ENCODE data around the gene CARS1. TPM values are rescaled to one million over a fixed set of nuclear protein-coding genes. Genes with fewer than 3 reads are reported as not detected.

The CARS1 gene
- total RNA-seq, 1 donor from 2014 or later: 69.4 TPM

DNA sequence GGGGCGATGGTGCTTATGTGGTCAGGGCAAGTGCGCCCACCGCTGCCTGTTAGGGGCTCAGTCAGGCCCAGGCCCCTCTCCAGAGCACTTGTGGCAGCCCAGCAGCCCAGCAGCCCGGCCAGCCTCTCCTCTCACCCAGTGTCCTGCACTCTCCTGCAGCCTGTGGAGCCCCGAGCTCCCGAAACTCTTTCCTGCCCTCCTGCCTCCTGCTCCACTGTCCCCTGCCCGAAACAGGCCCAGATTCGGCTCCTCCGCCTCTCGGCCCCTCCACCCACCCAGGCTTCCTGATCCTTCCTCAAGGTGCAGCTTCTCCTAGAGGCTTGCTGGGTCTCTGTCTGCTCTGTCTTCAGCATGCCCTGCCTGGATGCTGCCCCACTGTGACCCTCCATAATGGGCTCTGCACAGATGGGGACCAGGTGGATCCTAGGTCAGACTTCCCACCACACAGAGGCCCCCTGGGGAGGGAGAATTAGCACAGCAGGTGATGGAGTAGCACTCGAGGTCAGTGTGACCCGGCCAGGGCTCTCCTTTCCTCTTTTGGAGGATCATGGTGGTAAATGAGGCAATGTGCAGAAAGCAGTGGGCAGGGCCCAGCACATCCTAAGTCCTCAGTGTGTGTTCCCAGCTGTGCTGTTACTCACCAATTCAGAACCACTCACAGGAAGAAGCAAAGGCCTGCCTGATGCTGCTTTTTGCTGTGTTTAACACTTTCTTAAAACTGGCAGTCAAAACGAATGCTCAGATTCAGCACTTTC lies 46.5 kb downstream of the CARS1 start:
- DNase-seq (ENCODE audit: low spot score): no peak

DNA sequence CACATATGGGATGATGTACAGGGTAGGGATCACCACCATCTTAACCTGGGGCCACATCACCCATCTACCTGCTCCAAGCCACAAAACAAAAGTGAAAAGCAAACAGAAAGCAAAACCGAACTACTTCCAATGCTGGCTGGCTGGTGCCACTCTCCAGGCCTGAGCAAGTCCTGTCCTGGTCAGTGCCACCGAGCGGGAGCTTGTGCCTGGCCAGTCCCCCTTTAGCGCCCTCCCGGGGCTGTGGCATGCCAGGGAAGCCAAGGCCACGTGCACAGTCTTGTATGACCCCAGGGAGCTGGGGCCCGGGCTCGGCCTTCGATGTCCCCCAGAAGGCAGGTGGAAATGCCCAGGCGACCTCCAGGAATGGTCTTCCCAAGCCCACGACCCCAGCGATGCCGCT lies 47.2 kb downstream of the CARS1 start:
- no peak for DNase-seq (ENCODE audit: low spot score)

DNA sequence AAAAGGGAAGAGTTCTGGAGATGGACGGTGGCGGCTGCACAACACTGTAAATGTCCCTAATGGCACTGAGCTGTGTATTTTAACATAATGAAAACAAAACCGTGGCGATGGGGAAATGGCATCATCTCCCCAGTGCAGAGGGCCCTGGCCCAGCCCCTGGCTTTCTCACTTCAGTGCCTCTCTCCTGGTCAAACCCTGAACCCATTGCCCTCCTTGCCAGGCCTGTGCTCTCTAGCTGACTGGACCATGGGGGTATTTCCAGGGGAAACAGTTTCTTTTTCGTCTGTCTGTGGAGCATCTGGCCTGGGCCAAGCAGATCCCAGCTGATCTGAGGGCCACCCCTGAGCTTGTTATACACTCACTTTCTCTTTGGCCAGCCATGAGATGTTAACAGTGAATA lies 47.7 kb downstream of the CARS1 start:
- DNase-seq (ENCODE audit: low spot score): no peak

DNA sequence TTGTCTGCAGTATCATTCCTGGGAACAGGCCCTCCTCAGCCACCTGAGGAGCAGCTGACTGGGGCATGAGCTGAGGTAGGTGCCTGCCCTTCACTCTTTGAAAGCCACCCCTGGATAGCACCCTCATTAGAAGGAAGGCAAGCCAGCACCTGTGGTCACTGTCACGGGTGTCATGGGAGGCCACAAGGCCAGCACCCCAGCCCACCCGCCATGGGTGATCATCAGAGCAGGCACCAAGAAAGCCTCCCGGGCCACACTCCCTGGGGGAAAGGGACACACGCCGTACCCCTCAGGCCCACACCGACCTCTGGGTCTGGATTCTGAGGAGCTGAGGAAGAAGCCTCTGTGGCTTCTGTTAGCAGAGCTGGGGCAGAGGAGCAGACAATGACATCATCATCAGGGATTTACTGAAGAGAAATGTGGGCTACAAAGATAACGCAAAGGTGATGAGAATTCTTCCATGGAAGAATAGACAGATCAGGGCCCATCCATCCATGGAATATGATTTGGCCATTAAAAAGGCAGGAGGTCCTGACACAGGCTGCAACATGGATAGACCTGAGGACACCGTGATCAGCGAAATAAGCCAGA lies 48.4 kb downstream of the CARS1 start:
- no peak for DNase-seq (ENCODE audit: low spot score)

DNA sequence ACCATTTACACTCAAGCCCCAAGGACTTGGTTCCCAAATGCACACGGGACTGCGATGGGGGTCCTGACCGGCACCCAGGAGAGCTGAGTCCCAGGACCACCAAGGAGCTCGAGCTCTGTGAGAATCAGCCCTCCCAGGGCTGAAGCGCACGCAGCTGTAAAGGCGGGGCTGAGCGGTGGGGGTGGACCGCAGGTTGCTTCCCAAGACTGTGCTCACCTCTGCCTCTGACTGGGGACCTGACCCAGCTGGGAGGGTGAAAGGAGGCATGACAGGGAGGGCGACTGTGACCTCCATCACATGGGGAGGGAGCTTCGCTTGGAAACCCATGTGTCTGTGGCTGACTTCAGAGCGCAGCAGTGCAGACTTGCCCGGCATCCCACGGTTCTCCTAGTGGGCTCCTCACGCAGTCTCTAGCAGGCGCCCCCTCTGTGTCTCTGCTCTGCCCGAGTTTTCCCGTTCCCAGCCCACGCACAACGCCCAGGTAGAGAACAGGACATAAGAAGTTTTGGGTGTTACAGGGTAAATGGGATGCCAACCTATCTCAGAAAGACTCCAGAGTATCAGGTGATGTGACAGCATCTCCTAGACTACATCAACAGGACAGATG lies 49.7 kb downstream of the CARS1 start:
- DNase-seq (ENCODE audit: low spot score): no peak

DNA sequence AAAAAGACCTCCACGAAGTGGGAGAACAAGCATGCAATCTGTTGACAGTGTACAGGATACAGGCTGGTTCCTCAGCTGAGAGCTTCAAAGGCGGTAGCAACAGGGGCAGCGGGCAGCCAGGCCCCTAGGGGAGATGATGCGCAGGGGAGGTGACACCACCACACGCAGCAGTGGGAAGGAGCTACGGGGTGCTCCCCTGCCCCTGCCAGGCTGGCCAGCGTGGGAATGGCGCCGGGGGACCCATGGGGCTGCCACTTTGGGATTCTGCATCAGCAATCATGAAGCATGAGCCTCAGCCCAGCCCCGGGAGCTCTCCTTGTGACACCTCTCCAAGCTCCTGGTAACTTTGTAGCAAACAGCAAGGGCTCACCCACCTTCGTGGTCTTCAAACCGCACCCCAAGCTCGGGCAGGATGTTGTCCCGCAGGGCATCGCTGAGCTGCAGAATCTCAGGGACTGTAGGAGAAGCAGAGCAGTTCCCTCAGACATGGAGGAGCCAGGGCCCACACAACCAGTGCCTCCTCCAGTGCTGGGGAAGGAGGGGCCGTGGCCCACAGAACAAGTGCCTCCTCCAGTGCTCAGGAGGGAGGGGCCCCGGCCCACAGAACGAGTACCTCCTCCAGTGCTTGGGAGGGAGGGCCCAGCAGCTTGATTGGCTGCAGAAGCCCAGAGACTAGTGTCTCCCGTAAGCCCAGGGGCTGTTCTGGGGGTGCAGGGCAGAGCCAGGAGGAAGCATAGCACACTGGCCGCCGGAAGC lies 50.5 kb downstream of the CARS1 start:
- DNase-seq (ENCODE audit: low spot score): no peak

DNA sequence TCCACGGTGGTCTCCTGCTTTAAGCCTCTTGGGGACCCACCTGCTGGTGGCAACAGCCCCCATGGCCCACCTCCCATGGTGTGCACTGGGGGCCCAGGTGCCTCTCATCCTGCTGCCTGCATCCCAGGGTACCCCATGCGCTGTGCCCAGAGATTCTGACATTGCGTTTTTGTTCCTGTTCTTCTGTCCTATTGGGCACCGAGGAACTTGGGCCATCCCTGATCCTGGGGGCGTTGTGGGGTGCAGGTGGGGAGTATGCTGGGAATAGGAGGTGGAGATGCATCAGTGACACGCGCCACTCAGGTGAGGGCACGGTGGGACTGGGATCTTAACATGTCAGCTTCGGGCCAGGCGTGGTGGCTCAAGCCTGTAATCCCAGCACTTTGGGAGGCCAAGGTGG lies 52.7 kb downstream of the CARS1 start:
- no peak for DNase-seq (ENCODE audit: low spot score)

DNA sequence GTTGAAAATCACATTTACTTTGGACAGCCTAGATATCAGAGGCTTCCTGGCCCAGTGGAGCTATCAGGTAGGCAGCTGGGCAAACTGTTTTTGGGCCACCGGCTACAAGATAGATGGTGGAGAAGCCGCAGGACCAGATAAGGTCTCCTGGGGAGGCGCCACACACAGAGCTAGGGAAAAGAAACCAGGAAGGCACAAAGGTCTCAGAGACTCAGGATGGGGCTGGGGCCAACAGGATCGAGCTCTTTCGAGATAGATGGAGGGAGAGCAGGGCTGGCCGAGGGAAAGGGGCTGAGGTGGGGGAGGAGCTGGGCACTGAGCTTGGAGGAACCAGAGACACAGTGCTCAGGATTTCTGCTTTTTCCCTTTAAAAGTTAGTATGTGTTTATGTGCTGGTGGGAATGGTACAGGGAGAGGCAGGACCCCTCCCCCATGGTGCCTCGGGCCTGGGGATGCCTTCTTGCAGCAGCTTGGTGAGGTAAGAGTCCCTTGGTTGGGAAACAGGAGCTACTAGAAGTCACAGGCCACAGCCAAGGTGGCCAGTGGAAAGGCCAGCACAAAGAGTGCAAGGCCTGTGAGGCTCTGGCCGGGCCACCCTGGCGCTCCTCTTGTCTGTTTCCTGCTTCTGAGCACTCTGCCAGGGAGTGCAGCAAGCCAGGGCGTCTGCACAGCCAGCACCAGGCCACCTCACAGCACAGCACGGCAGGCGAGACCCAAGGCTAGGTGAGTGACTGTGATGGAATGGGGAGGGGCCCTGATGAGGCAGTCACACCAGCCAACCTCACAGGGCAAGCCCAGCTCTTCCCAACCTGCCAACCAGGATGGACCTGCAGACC lies 53.6 kb downstream of the CARS1 start:
- no peak for DNase-seq (ENCODE audit: low spot score)

DNA sequence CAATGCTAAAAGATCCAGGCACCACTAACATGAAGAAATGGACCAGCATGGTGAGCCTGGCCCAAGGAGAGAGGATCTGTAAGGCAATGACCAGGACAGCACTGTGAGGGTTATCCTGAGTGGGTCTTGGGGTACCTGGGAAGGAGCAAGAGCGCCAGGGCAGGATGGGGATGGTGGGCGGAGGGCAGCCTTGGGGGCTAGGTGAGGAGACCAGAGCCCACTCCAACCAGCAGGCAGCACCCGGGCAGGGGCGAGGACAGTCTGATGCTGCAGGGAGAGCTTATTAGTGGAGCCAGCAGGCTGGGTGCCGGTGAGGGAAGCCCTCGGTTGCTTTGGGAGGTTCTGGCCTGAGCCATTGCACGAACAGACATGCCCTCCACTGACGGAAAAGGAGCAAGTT lies 54.4 kb downstream of the CARS1 start:
- peak; percentile 65 for DNase-seq (ENCODE audit: low spot score)

DNA sequence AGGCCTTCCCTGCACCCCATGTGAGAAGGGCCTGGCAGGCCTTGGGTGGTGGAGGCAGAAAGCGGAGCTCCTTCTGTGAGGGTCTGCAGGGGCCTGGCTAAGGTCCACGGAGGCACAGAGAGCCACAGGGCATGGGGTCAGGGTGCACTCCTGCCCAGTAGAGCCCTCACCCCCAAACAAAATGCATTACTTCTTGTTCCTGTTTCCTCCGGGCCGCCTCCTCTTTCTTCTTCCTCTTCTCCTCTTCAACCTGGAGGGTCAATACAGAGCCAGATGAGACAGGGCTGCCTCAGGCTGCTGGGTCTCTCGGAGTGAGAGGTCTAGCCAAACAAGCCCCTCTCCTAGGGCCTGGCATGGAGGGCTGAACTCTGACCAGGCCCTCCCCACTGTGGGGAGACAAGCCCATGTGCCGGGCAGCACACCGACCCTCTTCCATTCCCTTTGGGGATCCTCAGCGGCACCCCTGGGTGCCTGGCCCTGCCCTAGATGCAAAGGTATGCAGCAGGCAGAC lies 54.8 kb downstream of the CARS1 start:
- DNase-seq (ENCODE audit: low spot score): peak; percentile 71

DNA sequence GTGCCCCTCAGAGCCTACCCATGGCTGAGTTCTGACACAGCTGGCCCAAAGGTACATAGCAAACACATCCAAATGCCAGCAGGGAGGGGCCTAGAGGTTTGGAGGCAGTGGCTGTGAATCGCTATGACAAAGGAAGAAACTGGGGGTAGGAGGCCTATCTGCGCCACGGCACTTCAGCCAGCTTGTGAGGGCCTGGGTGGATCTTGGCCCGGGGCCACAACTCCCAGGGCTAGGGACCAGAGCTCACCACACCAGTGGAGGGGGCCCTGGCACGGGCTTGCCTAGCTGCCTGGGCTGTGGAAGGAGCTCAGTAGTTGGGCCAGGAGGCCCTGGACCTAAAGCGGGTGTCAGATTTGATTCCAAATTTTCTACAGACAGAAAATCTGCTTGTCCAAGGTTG lies 55.7 kb downstream of the CARS1 start:
- peak; percentile 73 for DNase-seq (ENCODE audit: low spot score)

DNA sequence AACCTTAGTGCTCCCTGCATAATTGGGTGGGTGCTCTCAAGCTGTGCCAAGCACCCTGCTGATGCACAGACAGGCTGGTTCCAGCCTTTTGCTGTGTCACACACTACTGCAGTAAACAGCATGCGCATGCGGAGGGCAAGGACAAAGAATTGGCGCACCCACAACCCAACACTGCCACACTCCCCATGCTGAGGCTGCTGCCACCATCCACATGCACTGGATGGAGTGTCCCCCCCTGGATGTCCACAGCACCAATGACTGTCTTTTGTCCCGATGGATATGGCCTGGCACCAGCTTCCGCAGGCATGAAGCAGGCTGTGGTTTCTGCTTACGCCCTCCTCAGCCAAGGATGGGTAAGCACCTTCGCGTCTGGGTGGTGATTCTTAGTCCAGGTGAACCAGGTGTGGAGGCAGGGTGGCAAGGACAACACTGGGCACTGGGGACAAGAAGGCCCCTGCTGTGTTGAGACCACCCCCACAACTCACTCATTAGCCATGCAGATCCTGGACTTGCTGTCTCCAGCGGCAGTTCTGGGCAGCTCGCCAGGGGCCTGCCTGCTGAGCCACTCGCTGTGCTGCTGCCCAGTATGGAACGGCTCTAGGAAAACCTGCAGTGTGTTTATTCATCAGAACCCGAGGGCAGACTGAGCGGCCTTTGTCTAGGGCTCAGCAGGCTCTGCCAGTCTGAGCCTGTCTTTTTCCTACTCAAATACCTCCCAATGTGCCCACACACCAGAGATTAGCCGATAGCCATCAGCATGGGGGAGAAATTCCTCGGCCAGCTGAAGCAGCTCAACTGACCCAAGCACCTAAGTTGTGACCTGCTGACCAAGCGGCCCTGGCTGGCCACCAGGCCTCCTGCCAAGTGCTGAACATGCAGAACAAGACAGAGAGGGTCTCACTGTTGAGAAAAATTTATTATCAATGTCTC lies 56.9 kb downstream of the CARS1 start:
- peak; percentile 89 for DNase-seq (ENCODE audit: low spot score)

DNA sequence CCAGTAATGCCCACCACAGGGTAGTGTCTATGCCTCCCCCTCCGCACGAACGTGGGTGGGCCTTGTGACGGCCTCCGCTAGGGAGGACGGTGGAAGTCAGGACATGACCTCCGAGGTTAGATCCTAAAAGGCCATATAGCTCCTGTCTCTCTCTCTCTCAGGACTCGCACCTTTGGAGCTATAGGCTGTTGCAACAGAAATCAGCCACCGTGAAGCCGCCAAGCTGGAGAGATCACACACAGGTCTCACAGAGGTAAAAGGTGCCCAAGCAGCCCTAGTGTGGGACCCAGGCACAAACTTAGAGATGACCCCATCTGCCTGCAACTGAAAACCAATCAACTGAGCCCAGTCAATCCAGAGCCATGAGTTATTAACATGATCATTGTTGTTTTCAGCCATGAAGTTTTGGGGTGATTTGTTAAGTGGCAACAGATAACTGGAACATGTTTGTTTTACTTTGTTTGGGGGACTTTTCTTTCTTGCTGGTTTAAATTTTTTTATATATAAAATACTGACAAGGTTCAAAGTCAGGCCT lies 57.7 kb downstream of the CARS1 start:
- peak; percentile 75 for DNase-seq (ENCODE audit: low spot score)

DNA sequence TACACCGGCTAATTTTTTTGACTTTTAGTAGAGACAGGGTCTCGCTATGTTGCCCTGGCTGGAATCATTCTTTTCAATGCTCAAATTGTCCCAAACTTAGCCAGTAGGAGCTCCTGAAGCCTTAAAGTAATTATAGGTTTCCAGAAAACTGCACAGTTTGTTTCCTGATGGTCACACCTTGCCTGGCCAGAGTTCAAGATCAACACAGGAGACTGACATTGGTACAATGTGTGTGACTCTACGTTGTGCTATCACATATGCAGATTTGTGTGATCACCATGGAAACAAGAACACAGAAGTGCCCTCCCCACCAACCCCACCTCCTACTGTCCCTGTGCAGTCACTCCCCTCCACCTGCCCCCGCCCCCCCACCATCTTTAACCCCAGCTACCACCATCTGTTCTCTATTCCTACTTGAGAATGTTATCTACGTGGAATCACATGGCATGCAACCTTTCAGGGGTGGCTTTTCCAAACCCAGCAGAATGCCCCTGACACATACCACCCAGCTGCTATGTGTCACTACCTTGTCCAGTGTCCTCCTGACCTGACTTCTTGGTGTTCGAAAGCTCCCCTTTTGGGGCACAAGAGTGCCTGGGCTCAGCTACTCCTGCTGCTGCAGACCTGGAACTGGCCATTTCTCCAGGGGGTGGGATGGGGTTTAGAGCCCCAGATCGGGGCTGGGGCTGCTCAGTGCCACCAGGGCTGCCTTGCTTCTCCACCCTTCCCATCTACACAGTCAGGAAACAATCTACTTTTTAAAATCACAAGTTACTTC lies 59.0 kb downstream of the CARS1 start:
- peak; percentile 67 for DNase-seq (ENCODE audit: low spot score)

DNA sequence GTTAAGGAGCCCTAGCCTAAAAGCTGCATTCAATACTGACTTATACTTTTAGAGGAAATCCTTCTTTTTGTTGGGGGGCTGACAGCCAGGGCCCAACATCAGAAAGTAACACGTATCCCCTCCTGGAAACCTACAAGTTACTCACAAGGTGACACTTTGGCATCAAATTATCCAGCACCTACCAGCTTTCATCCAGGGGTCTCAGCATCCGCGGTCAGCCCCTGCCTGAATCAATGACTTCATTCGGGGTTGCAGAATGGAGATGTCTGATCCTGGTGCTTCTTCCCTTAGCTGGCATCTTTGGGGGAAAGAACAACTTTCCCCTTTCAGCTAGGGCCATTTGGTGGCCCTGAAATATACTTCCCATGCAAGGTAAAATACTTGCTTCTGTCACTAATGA lies 59.8 kb downstream of the CARS1 start:
- DNase-seq (ENCODE audit: low spot score): peak; percentile 69

DNA sequence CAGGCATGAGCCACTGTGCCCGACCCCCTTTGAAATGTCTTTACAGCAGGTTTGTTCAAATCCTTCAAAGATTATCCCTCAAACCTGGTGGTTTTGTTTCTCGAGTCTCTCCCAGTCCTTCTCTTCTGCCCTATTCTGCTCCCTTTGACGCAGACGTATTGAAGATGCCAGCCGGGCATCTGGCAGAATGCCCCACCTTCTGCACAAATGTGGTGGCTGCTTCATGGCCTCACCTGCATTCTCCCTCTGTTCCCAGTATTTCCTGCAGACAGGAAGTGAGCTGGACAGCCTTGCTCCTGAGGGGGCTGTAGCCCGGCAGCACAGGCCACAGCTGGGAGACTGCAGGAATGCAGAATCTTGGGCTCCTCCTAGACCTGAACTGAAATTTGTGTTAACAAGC lies 60.2 kb downstream of the CARS1 start:
- peak; percentile 49 for DNase-seq (ENCODE audit: low spot score)

DNA sequence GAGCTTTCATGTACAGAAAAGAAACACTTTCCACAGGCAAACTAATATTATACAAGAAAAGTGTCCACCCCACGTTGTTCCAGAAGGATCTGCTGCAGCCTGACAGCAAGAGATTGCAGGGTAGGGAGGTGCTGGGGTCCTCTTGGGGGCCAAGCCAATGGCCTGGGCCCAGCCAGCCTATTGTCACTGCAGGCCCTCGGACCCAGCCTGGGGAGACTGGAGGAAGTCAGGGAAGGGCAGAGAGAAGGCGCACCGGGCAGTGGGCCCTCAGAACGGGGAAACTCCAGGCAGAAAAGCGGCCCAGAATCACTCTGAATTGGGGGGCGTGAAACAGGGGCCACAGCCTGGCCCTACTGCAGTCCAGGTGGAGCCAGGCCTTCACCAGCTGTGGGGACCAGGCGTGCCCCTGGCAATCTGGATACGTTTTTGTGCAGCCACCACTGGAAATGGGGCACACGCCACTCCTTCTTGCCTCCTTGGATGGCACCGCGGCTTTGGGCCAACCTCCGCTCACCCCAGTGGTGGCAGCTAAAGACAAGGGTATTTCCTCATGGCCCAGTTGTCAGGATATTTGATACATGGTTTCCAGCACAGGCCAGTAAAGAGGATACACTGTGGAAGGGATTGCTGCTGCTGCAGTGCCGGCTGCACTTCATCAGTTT lies 61.2 kb downstream of the CARS1 start:
- DNase-seq (ENCODE audit: low spot score): peak; percentile 62

DNA sequence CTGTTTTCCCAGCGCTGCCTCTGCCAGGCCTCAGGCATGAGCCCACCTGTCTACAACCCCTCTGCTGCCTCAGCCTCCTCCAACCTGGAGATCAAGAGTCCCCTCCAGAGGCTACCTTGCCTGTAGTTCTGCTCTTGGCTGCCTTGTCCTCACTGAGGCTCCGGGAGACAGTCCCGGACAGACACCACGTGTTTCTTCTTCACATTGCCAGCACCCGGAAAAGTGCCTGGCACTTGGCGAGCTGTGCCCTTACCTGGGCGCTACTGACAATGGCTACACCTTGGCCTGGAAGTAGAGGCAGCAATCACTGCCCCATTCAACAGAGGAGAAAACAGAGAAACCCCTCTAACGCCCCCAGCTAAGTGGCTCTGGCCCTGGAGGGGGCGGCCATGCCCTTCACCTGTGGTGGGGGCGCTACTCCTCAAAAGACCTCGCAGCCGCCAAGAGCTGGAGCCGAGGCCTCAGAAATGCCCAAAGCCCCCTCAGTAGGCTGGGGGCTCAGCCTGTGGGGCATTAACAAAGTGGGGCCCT lies 62.1 kb downstream of the CARS1 start:
- DNase-seq (ENCODE audit: low spot score): peak; percentile 75

Data from mesenteric fat pad (tissue), 1 donor.